Prostate gland (tissue), 2 donors: Measurements from ENCODE around the gene NFATC1.

Experiments
- POLR2AphosphoS5 ChIP-seq: sonication (generic); formaldehyde crosslinking; IDR thresholded peaks from one replicate; pipeline ENCODE4 v1.6.1; 2017; ENCODE audit warnings: antibody characterized with exemption
- TF ChIP-seq, protein P1 (sequence below), 4 experiments: fragments of 200-600 bp in 2 of 4; fragments of 450-650 bp in 2 of 4; sonication (generic) in 2 of 4; IDR thresholded peaks; 1 replicate in 3 of 4; 2 replicates in 1 of 4; pipeline ENCODE4 v1.5.1; 2016 to 2019; ENCODE audit warnings: antibody characterized with exemption in 4 of 4, mild to moderate bottlenecking in 2 of 4, moderate library complexity in 2 of 4

DNA sequence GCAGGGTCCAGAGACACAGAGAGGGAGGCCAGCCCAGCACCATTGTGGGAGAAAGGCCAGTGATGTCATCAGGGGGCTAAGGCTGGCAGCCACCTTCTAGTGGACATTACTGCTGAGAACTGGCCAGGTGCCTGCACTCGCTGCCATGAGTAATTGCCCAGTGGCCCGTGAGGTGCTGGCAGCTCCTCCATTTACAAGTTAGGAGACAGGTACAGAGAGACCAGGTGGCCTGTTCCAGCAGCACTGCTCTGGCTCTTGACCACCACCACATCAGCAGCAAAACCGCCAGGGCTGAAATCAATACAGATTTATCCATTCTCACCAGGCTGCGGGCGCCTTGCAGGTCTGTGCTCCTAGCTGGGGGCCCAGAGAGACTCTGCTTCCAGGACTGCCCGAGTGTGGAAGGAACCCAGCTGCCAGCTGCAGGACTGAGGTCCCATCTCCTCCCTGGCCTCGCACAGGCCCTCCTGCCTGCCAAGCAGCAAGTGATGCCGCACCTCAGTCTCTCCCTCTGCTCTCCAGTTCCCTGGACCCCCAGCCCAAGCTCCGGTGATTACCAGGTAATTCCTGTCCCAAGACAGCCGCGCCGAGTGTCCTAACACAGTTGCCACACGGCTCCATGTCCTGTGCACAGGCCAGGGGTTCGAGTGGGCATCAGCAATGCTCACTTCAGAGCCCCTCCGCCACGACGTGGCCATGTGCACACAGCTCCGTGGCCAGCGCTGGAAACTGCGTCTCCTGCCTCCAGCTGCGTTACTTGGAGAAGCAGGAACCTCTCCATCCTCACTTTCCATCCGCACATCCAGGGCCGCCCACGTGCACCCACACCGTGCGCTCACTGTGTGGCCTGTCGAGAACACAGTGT is 182.9 kb downstream of the NFATC1 start:
- TF ChIP-seq POLR2AphosphoS5 = no peak
- TF ChIP-seq, protein P1, sequence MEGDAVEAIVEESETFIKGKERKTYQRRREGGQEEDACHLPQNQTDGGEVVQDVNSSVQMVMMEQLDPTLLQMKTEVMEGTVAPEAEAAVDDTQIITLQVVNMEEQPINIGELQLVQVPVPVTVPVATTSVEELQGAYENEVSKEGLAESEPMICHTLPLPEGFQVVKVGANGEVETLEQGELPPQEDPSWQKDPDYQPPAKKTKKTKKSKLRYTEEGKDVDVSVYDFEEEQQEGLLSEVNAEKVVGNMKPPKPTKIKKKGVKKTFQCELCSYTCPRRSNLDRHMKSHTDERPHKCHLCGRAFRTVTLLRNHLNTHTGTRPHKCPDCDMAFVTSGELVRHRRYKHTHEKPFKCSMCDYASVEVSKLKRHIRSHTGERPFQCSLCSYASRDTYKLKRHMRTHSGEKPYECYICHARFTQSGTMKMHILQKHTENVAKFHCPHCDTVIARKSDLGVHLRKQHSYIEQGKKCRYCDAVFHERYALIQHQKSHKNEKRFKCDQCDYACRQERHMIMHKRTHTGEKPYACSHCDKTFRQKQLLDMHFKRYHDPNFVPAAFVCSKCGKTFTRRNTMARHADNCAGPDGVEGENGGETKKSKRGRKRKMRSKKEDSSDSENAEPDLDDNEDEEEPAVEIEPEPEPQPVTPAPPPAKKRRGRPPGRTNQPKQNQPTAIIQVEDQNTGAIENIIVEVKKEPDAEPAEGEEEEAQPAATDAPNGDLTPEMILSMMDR (IDR thresholded peaks at IDR 0.05) = no peak
